Prostate gland (tissue), 2 donors: ENCODE measurements around the gene PSMA4.

ENCODE experiments used
- POLR2A ChIP-seq: fragments of 450-650 bp; IDR thresholded peaks from one replicate; pipeline ENCODE4 v1.6.1; 2016; ENCODE audit warnings: antibody characterized with exemption, mild to moderate bottlenecking
- POLR2AphosphoS5 ChIP-seq: sonication (generic); formaldehyde crosslinking; IDR thresholded peaks from one replicate; pipeline ENCODE4 v1.6.1; 2017; ENCODE audit warnings: antibody characterized with exemption
- TF ChIP-seq, protein P1 (sequence below), 4 experiments: fragments of 200-600 bp in 2 of 4; fragments of 450-650 bp in 2 of 4; sonication (generic) in 2 of 4; IDR thresholded peaks; 1 replicate in 3 of 4; 2 replicates in 1 of 4; pipeline ENCODE4 v1.5.1; 2016 to 2019; ENCODE audit warnings: antibody characterized with exemption in 4 of 4, mild to moderate bottlenecking in 2 of 4, moderate library complexity in 2 of 4

- TF ChIP-seq, protein P1, sequence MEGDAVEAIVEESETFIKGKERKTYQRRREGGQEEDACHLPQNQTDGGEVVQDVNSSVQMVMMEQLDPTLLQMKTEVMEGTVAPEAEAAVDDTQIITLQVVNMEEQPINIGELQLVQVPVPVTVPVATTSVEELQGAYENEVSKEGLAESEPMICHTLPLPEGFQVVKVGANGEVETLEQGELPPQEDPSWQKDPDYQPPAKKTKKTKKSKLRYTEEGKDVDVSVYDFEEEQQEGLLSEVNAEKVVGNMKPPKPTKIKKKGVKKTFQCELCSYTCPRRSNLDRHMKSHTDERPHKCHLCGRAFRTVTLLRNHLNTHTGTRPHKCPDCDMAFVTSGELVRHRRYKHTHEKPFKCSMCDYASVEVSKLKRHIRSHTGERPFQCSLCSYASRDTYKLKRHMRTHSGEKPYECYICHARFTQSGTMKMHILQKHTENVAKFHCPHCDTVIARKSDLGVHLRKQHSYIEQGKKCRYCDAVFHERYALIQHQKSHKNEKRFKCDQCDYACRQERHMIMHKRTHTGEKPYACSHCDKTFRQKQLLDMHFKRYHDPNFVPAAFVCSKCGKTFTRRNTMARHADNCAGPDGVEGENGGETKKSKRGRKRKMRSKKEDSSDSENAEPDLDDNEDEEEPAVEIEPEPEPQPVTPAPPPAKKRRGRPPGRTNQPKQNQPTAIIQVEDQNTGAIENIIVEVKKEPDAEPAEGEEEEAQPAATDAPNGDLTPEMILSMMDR (IDR thresholded peaks at IDR 0.05): no peak
- no peak for TF ChIP-seq POLR2AphosphoS5
- no peak for TF ChIP-seq POLR2A
Measured at GRCh38 chr15:78561490-78561889, 21.2 kb downstream of the PSMA4 start.
